Measurements from ENCODE around the gene TNC.
A peak's percentile ranks its signal among the peaks of the same experiment; 100 is the strongest.

Gene TNC

GRCh38 chr9:115005322-115005721 lies 112.6 kb downstream of the TNC start:
- DNase-seq, result no peak

DNA sequence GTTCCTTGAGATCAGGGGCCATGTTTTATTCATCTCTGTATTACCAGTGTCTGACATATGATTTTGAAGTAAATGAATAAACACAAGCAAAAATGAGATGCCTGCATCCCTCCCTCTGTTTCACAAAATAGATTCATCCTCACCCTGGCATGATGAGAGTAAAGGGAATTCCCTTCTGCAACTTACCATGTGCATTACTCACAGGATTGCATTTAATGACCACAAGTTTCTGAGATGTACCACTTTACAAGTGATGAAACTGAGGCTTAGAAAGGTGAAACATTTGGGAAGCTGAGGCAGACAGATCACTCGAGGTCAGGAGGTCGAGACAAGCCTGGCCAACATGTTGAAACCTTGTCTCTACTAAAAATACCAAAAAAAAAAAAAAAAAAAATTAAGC lies 113.4 kb downstream of the TNC start:
- no peak for DNase-seq

DNA sequence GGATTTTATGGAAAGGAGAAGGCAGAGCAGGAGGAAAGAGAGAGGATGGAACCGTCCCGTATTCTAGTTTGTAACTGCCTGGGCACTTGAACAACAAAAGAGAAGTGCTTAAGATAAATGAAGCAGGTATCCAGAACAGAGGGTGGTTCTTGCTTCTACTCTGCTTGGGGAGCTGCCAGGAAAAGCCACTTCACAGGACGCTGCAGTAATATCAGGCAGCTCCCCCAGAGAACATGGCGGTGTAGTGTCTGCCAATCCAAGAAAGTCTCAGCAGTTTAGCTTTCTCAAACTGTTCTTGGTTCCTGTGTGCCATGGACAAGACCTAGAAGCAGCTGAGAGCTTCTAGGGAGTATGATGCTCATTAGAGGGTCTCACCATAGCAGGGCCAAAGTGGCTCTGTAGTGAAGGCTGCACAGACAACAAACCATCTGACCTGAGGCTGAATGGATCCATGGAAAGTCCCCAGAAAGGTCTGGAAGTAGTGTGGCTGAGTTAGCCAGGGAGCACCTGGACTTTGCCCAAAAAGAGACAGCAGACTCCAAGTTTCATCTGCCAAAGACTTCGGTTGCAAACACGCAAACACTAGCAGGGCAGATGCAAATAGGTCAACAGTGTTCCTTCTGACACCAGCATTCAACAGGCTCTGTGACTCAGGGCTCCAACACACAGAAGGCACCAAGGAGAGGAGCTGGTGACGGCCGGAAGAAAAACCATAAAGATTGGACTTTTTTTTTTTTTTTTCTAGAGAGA lies 115.4 kb downstream of the TNC start:
- DNase-seq, result no peak

DNA sequence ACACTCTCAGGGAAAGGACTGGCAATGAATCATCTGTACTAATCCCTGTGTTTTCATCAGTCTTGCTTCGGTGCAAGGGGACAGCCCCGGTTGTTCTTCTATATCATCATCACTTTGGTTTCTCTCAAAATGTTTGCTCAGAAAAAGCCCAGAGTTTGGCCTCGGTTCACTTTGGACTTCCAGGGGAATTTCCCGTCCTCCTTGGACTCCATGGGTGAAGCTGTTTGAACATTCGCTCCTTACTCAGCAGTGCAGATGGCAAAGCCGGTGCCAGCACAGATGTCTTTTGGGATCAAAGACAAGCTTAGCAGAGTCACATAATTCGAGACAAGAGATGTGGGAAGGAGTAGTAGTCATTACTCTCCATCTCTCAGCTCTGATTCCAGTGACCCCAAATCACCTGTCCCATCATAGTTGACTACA lies 117.7 kb downstream of the TNC start:
- no peak for DNase-seq

DNA sequence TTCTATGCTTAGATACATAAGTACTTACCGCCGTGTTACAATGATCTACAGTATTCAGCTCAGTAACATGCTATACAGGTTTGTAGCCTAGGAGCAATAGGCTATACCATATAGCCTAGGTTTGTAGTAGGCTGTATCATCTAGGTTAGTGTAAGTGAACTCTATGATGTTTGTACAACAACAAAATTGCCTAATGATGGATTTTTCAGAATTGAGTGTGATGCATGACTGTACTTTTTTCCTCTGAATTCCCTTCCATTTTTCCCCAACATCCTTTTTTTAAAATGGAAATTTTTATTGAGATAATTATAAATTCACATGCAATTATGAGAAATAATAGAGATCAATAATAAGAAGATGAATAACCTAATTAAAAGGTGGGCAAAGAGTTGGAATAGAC lies 119.6 kb downstream of the TNC start:
- DNase-seq, result no peak

DNA sequence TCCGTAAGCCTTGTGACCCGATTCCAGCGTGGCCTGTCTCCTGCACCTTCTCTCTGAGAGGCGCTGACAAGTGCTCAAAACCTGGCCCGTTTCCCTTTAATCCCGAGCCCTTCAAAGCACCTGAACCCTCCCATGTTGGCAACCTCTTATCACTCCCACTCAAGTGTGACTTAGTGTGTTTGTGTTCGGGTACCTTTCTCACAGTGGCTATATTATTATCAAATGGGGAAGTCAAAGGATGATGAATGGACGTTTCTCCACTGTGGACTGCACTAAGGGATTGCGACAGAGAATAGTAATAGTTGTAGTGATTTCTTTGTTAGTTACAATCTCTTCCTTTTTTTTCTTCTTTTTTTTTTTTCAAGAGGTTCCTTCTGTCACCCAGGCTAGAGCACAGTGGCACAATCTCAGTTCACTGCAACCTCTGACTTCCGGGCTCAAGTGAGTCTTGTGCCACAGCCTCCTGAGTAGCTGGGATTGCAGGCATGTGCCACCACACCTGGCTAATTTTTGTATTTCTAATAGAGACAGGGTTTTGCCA lies 122.2 kb downstream of the TNC start:
- DNase-seq, result no peak

- DNase-seq, result no peak
Measured at GRCh38 chr9:114994768-114995167, 123.2 kb downstream of the TNC start.

- DNase-seq, result no peak
Measured at GRCh38 chr9:114991861-114992260, 126.1 kb downstream of the TNC start.

GRCh38 chr9:114990901-114991300 lies 127.1 kb downstream of the TNC start:
- no peak for DNase-seq

- peak; percentile 30 for DNase-seq
Measured at GRCh38 chr9:114989600-114990410, 128.2 kb downstream of the TNC start.

GRCh38 chr9:114988962-114989599 lies 128.9 kb downstream of the TNC start:
- DNase-seq, result no peak

DNA sequence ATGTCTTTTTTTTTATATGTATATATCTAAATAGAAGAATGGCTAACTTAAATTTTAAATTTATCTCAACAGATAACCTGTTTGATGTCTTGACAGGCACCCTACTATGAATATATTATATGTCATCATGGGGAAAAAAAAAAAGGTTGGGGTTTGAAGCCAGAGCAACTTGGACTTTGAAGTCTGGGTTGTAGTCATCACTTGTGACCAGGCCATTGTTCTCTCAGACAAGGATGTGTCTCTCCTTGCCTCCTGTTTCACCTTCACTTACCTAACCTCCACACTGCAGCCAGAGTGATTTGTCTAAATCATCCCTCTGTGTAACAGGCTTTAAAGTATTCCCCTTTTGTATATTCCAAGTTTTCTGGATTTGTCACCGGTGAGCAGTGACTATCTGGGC lies 130.8 kb downstream of the TNC start:
- no peak for DNase-seq

DNA sequence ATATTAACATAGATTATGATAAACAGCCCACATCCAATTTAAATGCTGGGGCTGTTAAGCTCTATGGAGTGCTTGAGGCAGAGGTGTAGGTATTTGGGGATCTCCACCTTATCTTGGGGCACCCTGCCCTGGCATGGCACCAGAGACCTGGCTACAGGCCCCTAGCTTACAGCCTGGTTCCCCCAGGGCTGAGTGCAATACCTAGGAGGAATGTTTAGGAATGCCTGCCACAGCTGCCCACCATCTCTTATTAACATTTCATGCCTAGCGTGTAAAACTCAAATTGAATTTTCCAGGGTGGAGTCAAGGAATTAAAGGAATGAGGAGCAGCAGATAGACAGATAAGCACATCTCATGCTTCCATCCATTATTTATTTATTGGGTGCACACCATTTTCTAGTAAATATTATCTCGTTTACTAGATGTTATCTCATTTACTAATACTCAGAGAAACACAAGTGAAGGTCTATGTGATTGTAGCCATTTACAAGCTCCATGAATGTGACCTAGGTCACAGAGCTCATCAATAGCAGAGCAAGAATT lies 131.9 kb downstream of the TNC start:
- no peak for DNase-seq

DNA sequence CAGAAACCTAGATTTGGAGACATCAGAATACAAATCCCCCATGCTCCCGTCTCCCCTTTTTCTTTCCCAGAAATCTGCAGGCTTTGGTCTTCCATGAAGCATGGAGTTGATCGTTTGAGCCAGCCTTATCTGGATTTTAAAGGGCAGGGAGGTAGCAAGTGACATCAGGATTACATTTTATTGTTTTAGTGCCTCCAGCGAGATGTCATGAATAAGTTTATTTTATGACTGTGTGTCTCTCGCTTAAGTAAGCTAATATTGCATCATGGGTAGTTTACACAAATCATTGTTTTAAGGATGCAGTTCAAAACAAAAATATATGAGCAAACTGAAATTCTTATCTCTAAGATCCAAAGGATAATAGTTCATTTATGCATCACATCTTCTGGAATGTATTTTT lies 136.9 kb downstream of the TNC start:
- no peak for DNase-seq

- no peak for DNase-seq
Measured at GRCh38 chr9:114973216-114973615, 144.7 kb downstream of the TNC start.

GRCh38 chr9:114972510-114973136 lies 145.3 kb downstream of the TNC start:
- no peak for DNase-seq
